Endothelial cell of umbilical vein (primary cell): ENCODE results near the gene ETFA. TPM values are rescaled to one million over a fixed set of nuclear protein-coding genes. Genes with fewer than 3 reads are reported as not detected.

Experiments
- BruUV-seq: library from RNA; stranded (reverse); fragments of 400-500 nt; replicated peaks from 2 replicates; lab custom pipeline; 2021; lab: Mats Ljungman, UMichigan
- CTCF ChIA-PET: fragments of 300-600, 350-600 bp; sonication (Branson Sonifier 250); formaldehyde crosslinking; loops from one replicate; lab custom pipeline; 2021; ENCODE audit warnings: antibody characterized with exemption, inconsistent platforms; lab: Charles Lee
- POLR2A ChIA-PET: fragments of 300-600, 350-600 bp; sonication (Branson Sonifier 250); formaldehyde crosslinking; loops from one replicate; lab custom pipeline; 2021; ENCODE audit warnings: antibody characterized with exemption, inconsistent platforms; lab: Charles Lee
- DNase-seq: peaks from one replicate; pipeline ENCODE4 v3.0.0-alpha.2; 2011; ENCODE audit warnings: low read depth, low spot score
- FAIRE-seq: peaks from 2 replicates; lab custom pipeline; 2011; peaks lifted over from hg19 to GRCh38; lab: Jason Lieb, UNC
- H2AFZ ChIP-seq: 2 replicates; pipeline ENCODE4 v1.6.0; 2012; ENCODE audit warnings: low read depth, low read length, control low read depth, inconsistent platforms
- H3K27ac ChIP-seq: 2 replicates; pipeline ENCODE4 v1.5.1; 2011; ENCODE audit warnings: low read depth, mild to moderate bottlenecking, control low read depth, low read length, moderate library complexity; ENCODE audit not compliant: insufficient read depth
- H3K27me3 ChIP-seq, 2 experiments: 2 replicates each; pipeline versions ENCODE4 v1.6.0 to v1.6.1; 2011; ENCODE audit warnings: low read length in 2 of 2, mixed read lengths in 1 of 2; ENCODE audit not compliant: control insufficient read depth in 2 of 2, insufficient read depth in 2 of 2
- H3K36me3 ChIP-seq, 2 experiments: 2 replicates in 1 of 2; 3 replicates in 1 of 2; pipeline ENCODE4 v1.5.1; 2011; ENCODE audit warnings: low read length in 2 of 2, mild to moderate bottlenecking in 1 of 2, moderate library complexity in 1 of 2; ENCODE audit not compliant: control insufficient read depth in 2 of 2, insufficient read depth in 2 of 2; ENCODE audit errors: extremely low read depth in 1 of 2
- H3K4me1 ChIP-seq: 3 replicates; pipeline ENCODE4 v1.5.1; 2011; ENCODE audit warnings: mild to moderate bottlenecking, low read length; ENCODE audit not compliant: control insufficient read depth, insufficient read depth; ENCODE audit errors: extremely low read depth
- H3K4me2 ChIP-seq: 2 replicates; pipeline ENCODE4 v1.6.1; 2011; ENCODE audit warnings: low read length, control low read depth, mixed read lengths; ENCODE audit not compliant: insufficient read depth
- H3K4me3 ChIP-seq, 3 experiments: fragments of 200-600 bp in 1 of 3; sonication (generic), shearing (Covaris generic) in 1 of 3; replicated peaks in 1 of 3; 2 replicates each; pipeline ENCODE4 v1.5.1; 2011 to 2016; ENCODE audit warnings: control low read depth in 3 of 3, low read length in 3 of 3, mild to moderate bottlenecking in 2 of 3, inconsistent platforms in 1 of 3, low read depth in 1 of 3, moderate library complexity in 1 of 3; ENCODE audit not compliant: insufficient read depth in 1 of 3
- H3K79me2 ChIP-seq: 2 replicates; pipeline ENCODE4 v1.6.0; 2012; ENCODE audit warnings: low read length, inconsistent platforms; ENCODE audit not compliant: control insufficient read depth, insufficient read depth
- H3K9ac ChIP-seq: replicated peaks from 2 replicates; pipeline ENCODE3; 2011; ENCODE audit warnings: low read length, control low read depth; ENCODE audit not compliant: insufficient read depth; ENCODE audit errors: extremely low read depth
- H3K9me1 ChIP-seq: replicated peaks from 3 replicates; pipeline ENCODE4 v1.6.0; 2011; ENCODE audit warnings: mild to moderate bottlenecking, low read length; ENCODE audit not compliant: control insufficient read depth, insufficient read depth; ENCODE audit errors: extremely low read depth
- H3K9me3 ChIP-seq: replicated peaks from 2 replicates; pipeline ENCODE4 v1.5.1; 2012; ENCODE audit warnings: low read length, inconsistent platforms; ENCODE audit not compliant: control insufficient read depth, insufficient read depth
- H4K20me1 ChIP-seq: replicated peaks from 2 replicates; pipeline ENCODE3; 2011; ENCODE audit warnings: mild to moderate bottlenecking, low read length; ENCODE audit not compliant: control insufficient read depth, insufficient read depth; ENCODE audit errors: extremely low read depth
- CTCF ChIP-seq, 2 donors: IDR thresholded peaks; 1 replicate in 1 of 2; 2 replicates in 1 of 2; pipeline ENCODE4 v1.5.1; 2011; ENCODE audit warnings: low read length in 2 of 2, mild to moderate bottlenecking in 2 of 2, moderate library complexity in 2 of 2, control low read depth in 1 of 2, inconsistent platforms in 1 of 2, low read depth in 1 of 2; ENCODE audit not compliant: insufficient read depth in 1 of 2; ENCODE audit errors: extremely low read depth in 1 of 2
- FOS ChIP-seq: IDR thresholded peaks from 2 replicates; pipeline ENCODE4 v1.6.1; 2011; ENCODE audit warnings: mild to moderate bottlenecking, low read length, moderate library complexity, borderline replicate concordance; ENCODE audit not compliant: insufficient read depth
- GATA2 ChIP-seq: IDR thresholded peaks from 2 replicates; pipeline ENCODE4 v1.7.0; 2011; ENCODE audit warnings: low read depth, mild to moderate bottlenecking, moderate library complexity, mixed read lengths, low read length; ENCODE audit not compliant: insufficient read length, insufficient read depth
- JUN ChIP-seq: IDR thresholded peaks from 2 replicates; pipeline ENCODE4 v1.6.1; 2011; ENCODE audit warnings: borderline replicate concordance, low read depth; ENCODE audit not compliant: insufficient read length, insufficient read depth
- MYC ChIP-seq: IDR thresholded peaks from one replicate; pipeline ENCODE4 v1.6.1; 2011; ENCODE audit warnings: mild to moderate bottlenecking, low read depth, low read length
- POLR2A ChIP-seq: IDR thresholded peaks from 2 replicates; pipeline ENCODE4 v1.6.1; 2012; ENCODE audit warnings: low read depth, mild to moderate bottlenecking, control low read depth, low read length
- POLR2AphosphoS5 ChIP-seq: IDR thresholded peaks from 2 replicates; pipeline ENCODE4 v1.6.1; 2012; ENCODE audit warnings: low read depth, mild to moderate bottlenecking, control low read depth, low read length, moderate library complexity; ENCODE audit not compliant: insufficient read depth
- dilution Hi-C: fragments of 300-500 bp; cut with MboI; formaldehyde crosslinking; loops from one replicate; pipeline ENCODE4 v1.15.0; 2019; ENCODE audit warnings: low sequenced_read_pairs; ENCODE audit not compliant: extremely low pct_ligation_motif_present
- intact Hi-C: fragments of 100-400 bp; cut with micrococcal nuclease; formaldehyde crosslinking; loops from one replicate; pipeline ENCODE4 v1.10.0; 2022
- polyA plus RNA-seq, 4 experiments: library from polyadenylated mRNA; depleted of rRNA in 3 of 4; stranded (reverse) in 3 of 4; unstranded in 1 of 4; fragments of >200 nt; gene quantifications; 2 replicates each; pipeline versions ENCODE4 v1.2.1 to v1.2.3, GENCODE V29; 2011 to 2012; ENCODE audit warnings: missing spikeins in 1 of 4
- total RNA-seq: library from RNA; stranded (reverse); gene quantifications from 2 replicates; pipeline ENCODE4 v1.2.3, GENCODE V29; 2021

ETFA gene
- total and polyA plus RNA-seq, 2 donors (not counting 3 experiments of a cell fraction or from before 2014, with no cell fraction given): 102 to 116 TPM

DNA sequence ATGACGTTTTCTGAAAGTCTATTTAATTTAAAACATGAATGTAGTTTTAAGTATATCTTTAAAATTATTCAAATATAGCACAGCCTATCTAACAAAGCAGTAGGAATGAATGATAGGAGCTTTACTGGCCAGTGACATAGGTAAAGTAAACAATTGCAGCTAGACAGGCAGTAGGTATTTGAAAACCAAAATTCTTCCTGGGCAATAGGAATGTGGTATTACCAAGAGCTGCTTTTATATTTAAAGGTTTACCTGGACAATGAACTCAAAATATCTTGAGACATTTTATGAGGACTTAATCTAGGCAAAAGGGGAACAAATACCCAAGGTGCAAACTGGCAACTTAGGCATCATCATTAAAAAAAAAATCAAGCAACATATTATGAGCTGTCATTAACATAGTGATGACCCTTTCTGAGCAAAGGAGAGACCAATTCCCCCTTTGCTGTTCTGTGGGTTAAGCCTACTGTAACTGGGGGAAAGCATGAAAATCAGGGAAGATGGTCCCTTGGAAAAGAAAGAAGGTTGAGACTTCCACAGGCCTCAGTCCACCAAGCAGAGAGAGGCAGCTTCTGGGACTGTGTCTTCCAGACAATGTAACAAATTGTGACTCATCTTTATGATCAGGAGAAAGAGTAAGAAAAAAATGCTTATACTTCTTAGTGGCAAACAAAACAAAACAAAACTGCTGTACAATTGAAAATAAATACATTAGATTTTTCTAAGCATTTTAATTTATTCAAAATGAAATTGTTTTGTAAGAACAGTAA is 38.2 kb upstream of the ETFA start:
- Histone ChIP-seq H3K9me3 (no peaks in the 10 kb centered on the region), H3K9ac (no peak overlapping the region), H4K20me1 (no peaks in the 10 kb centered on the region), H3K36me3 (no peaks in the 10 kb centered on the region), H3K4me3 (no peak overlapping the region), H3K27me3 (peaks cover 31 to 40% of the 10 kb centered on the region in 2 experiments), H3K4me1 (peaks cover 16% of the 10 kb centered on the region), H2AFZ (no peak overlapping the region), H3K79me2 (no peaks in the 10 kb centered on the region), H3K9me1 (no peaks in the 10 kb centered on the region), H3K27ac (no peak overlapping the region), H3K4me2 (no peak overlapping the region)
- no peak for TF ChIP-seq MYC
- TF ChIP-seq FOS: peak; percentile 42
- DNase-seq (no peak), FAIRE-seq (no peak)
- intact Hi-C loops: loop anchor here (10.0 kb wide), 1 partner anchor 515 kb away; no protein-coding TSS in a partner anchor
- ChIA-PET POLR2A (interaction anchor here (0.7 kb wide), 1 partner anchor 12 kb away, joined by 3 read pairs; no protein-coding TSS in a partner anchor), CTCF (interaction anchor here (0.8 to 1.4 kb wide), 3 partner anchors 10 to 164 kb away, joined by 3 to 7 read pairs (median 5); no protein-coding TSS in a partner anchor)
- dilution Hi-C loops: no loop called here
- BruUV-seq: no TSS peak

DNA sequence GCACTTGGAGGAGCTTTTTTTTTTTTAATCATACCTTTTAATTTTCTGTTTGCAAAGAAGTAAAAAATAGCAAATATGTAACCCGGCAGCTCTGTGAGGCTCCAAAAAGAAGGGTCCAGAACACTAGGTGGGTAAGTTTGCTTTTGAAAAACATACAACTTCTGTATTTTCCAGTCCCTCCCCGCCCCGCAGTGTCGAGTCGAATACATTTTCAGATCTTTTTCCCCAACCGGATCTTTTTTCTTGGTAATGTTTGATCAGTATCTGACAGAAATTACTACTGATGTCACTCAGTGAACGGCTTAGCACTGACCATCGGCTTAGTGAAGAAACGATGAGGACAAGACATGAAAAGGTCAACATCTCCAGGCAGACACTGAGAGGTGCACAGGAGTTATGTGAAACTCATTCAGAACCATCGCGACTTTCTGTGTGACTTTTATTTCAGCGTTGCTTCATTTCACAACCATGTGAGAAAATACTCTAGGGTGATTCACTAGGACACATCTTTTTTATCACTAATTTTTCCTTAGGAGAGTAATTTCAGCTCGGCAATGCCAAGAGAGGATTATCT is 36.3 kb upstream of the ETFA start:
- Histone ChIP-seq H3K9me1 (no peaks in the 10 kb centered on the region), H3K36me3 (no peaks in the 10 kb centered on the region), H3K4me1 (peaks cover 18% of the 10 kb centered on the region), H3K27ac (no peak overlapping the region), H2AFZ (no peak overlapping the region), H3K9me3 (no peaks in the 10 kb centered on the region), H3K9ac (no peak overlapping the region), H3K27me3 (peaks cover 48 to 59% of the 10 kb centered on the region in 2 experiments), H3K79me2 (no peaks in the 10 kb centered on the region), H4K20me1 (no peaks in the 10 kb centered on the region), H3K4me3 (peak overlapping the region in 1 of 3 experiments; percentile 7), H3K4me2 (peak overlapping the region; percentile 79)
- BruUV-seq: no TSS peak
- intact Hi-C loops (loop anchor here (10.0 kb wide), 1 partner anchor 517 kb away; no protein-coding TSS in a partner anchor), dilution Hi-C loops (no loop called here)
- no peak for DNase-seq
- FAIRE-seq: no peak
- ChIA-PET CTCF (interaction anchor here (1.0 to 2.5 kb wide), 4 partner anchors 18 to 519 kb away, joined by 3 to 6 read pairs (median 4); no protein-coding TSS in a partner anchor), POLR2A (no interaction called here)
- no peak for TF ChIP-seq CTCF (IDR thresholded peaks at IDR 0.05; ENCODE audit: extremely low read depth in 1 of 2, insufficient read depth in 1 of 2, low read depth in 1 of 2, low read length in 2 of 2)
- no peak for TF ChIP-seq POLR2A
- TF ChIP-seq JUN: no peak
- no peak for TF ChIP-seq GATA2
- no peak for TF ChIP-seq POLR2AphosphoS5
- TF ChIP-seq FOS: no peak
